ENCODE data around the gene RAB21. TPM values are rescaled to one million over a fixed set of nuclear protein-coding genes. Genes with fewer than 3 reads are reported as not detected.

The RAB21 gene
- total and polyA plus RNA-seq, 2 donors (not counting 1 experiment from before 2014, with no cell fraction given): 7.3 to 83.7 TPM

GRCh38 chr12:71727958-71728357 lies 26.7 kb upstream of the RAB21 start:
- Histone ChIP-seq H3K27me3 (replicated peaks in 1 of 4; ENCODE audit: control extremely low read depth in 1 of 4, control insufficient read depth in 3 of 4, insufficient read depth in 4 of 4, low read length in 3 of 4) (no peaks in the 10 kb centered on the region), H3K4me3 (ENCODE audit: control extremely low read depth in 1 of 5, extremely low read depth in 1 of 5, insufficient read depth in 1 of 5, low read depth in 2 of 5, low read length in 4 of 5) (no peak overlapping the region), H3K79me2 (ENCODE audit: control insufficient read depth, insufficient read depth, low read length) (no peaks in the 10 kb centered on the region), H3K27ac (ENCODE audit: low read length in 2 of 2) (no peak overlapping the region), H3K9me3 (ENCODE audit: control extremely low read depth in 1 of 3, control insufficient read depth in 2 of 3, insufficient read depth in 1 of 3, low read length in 2 of 3) (no peaks in the 10 kb centered on the region), H4K20me1 (ENCODE audit: control insufficient read depth, insufficient read depth, low read length, poor library complexity, severe bottlenecking) (no peaks in the 10 kb centered on the region), H3K36me3 (replicated peaks in 1 of 2; ENCODE audit: control extremely low read depth in 1 of 2, control insufficient read depth in 1 of 2, extremely low read depth in 1 of 2, insufficient read depth in 2 of 2, low read length in 1 of 2) (no peaks in the 10 kb centered on the region), H3K9ac (ENCODE audit: low read length) (no peak overlapping the region), H2AFZ (ENCODE audit: insufficient read depth, low read depth, low read length, poor library complexity, severe bottlenecking) (no peak overlapping the region), H3K4me2 (replicated peaks; ENCODE audit: low read depth, low read length, poor library complexity, severe bottlenecking) (no peak overlapping the region), H3K4me1 (ENCODE audit: control insufficient read depth in 2 of 2, insufficient read depth in 2 of 2, low read length in 2 of 2) (no peaks in the 10 kb centered on the region)
- ChIA-PET POLR2A (no interaction called here), CTCF (no interaction called here)
- no peak for ATAC-seq (ENCODE audit: low read depth)
- no CpG with 5 or more reads among the region's 5 CpGs for WGBS (ENCODE audit: insufficient coverage)
- intact Hi-C loops (cut with micrococcal nuclease): no loop called here
- Mint-ChIP-seq H3K4me1 (no peaks in the 10 kb centered on the region), H3K27me3 (no peaks in the 10 kb centered on the region), H3K27ac (no peak overlapping the region), H3K4me3 (no peak overlapping the region), H3K9me3 (ENCODE audit: insufficient read depth) (no peaks in the 10 kb centered on the region)
- DNase-seq: no peak
- TF ChIP-seq EZH2 (IDR thresholded peaks at IDR 0.05; ENCODE audit: borderline replicate concordance, insufficient read depth, low read depth, low read length, poor library complexity, severe bottlenecking) (no peak), CTCF (IDR thresholded peaks at IDR 0.05) (no peak)

GRCh38 chr12:71730936-71731335 lies 23.7 kb upstream of the RAB21 start:
- Histone ChIP-seq H3K9me3 (ENCODE audit: control extremely low read depth in 1 of 3, control insufficient read depth in 2 of 3, insufficient read depth in 1 of 3, low read length in 2 of 3) (no peaks in the 10 kb centered on the region), H3K79me2 (ENCODE audit: control insufficient read depth, insufficient read depth, low read length) (no peaks in the 10 kb centered on the region), H3K27me3 (replicated peaks in 1 of 4; ENCODE audit: control extremely low read depth in 1 of 4, control insufficient read depth in 3 of 4, insufficient read depth in 4 of 4, low read length in 3 of 4) (no peaks in the 10 kb centered on the region), H3K4me1 (ENCODE audit: control insufficient read depth in 2 of 2, insufficient read depth in 2 of 2, low read length in 2 of 2) (no peaks in the 10 kb centered on the region), H2AFZ (ENCODE audit: insufficient read depth, low read depth, low read length, poor library complexity, severe bottlenecking) (no peak overlapping the region), H3K9ac (ENCODE audit: low read length) (no peak overlapping the region), H3K4me3 (ENCODE audit: control extremely low read depth in 1 of 5, extremely low read depth in 1 of 5, insufficient read depth in 1 of 5, low read depth in 2 of 5, low read length in 4 of 5) (no peak overlapping the region), H3K4me2 (replicated peaks; ENCODE audit: low read depth, low read length, poor library complexity, severe bottlenecking) (no peak overlapping the region), H3K36me3 (replicated peaks in 1 of 2; ENCODE audit: control extremely low read depth in 1 of 2, control insufficient read depth in 1 of 2, extremely low read depth in 1 of 2, insufficient read depth in 2 of 2, low read length in 1 of 2) (no peaks in the 10 kb centered on the region), H4K20me1 (ENCODE audit: control insufficient read depth, insufficient read depth, low read length, poor library complexity, severe bottlenecking) (no peaks in the 10 kb centered on the region), H3K27ac (ENCODE audit: low read length in 2 of 2) (no peak overlapping the region)
- Mint-ChIP-seq H3K4me3 (no peak overlapping the region), H3K9me3 (ENCODE audit: insufficient read depth) (no peaks in the 10 kb centered on the region), H3K4me1 (no peaks in the 10 kb centered on the region), H3K27ac (no peak overlapping the region), H3K27me3 (no peaks in the 10 kb centered on the region)
- DNase-seq: no peak
- TF ChIP-seq EZH2 (IDR thresholded peaks at IDR 0.05; ENCODE audit: borderline replicate concordance, insufficient read depth, low read depth, low read length, poor library complexity, severe bottlenecking) (no peak), CTCF (IDR thresholded peaks at IDR 0.05) (no peak)
- WGBS (ENCODE audit: insufficient coverage): 98% methylated on average over 5 of the region's 7 CpGs
- intact Hi-C loops (cut with micrococcal nuclease): no loop called here
- ChIA-PET CTCF (interaction anchor here (0.8 kb wide), 1 partner anchor 94 kb away, joined by 3 read pairs; no protein-coding TSS in a partner anchor), POLR2A (no interaction called here)
- ATAC-seq (ENCODE audit: low read depth): no peak

Measured in B cell (primary cell).